NCI-H1436 (cell line): Measurements from ENCODE around the gene ZSWIM5.
A peak's percentile ranks its signal among the peaks of the same experiment; 100 is the strongest.
"Not testable (repeated sequence)": the region's sequence is repeated elsewhere in the genome, so short reads cannot be mapped to it uniquely, and the experiment has no call there.

Source experiments
- DNase-seq: peaks from one replicate; lab custom pipeline; 2025; lab: John Stamatoyannopoulos, UW

ZSWIM5 gene

GRCh38 chr1:45205910-45206721 is at the start of gene ZSWIM5:
Gene ZSWIM5, minus strand, starts transcription at chr1:45206605. Its CDS starts 255 bp downstream, at chr1:45206350.
- DNase-seq = peak; percentile 30

- no peak for DNase-seq
Observed at GRCh38 chr1:45254490-45254889, 48.1 kb upstream of the ZSWIM5 start.

- no peak for DNase-seq
Observed at GRCh38 chr1:45250544-45250943, 44.1 kb upstream of the ZSWIM5 start.

GRCh38 chr1:45248004-45248403 is 41.6 kb upstream of the ZSWIM5 start:
- DNase-seq = not testable (repeated sequence)

GRCh38 chr1:45246760-45247159 is 40.4 kb upstream of the ZSWIM5 start:
- DNase-seq = no peak

- not testable (repeated sequence) for DNase-seq
Observed at GRCh38 chr1:45246359-45246758, 40.0 kb upstream of the ZSWIM5 start.

- DNase-seq = no peak
Observed at GRCh38 chr1:45244660-45245059, 38.3 kb upstream of the ZSWIM5 start.

GRCh38 chr1:45243476-45244343 is 37.3 kb upstream of the ZSWIM5 start:
- DNase-seq = no peak

- no peak for DNase-seq
Observed at GRCh38 chr1:45238846-45239245, 32.4 kb upstream of the ZSWIM5 start.

GRCh38 chr1:45236136-45236535 is 29.7 kb upstream of the ZSWIM5 start:
- DNase-seq = no peak

- DNase-seq = no peak
Observed at GRCh38 chr1:45230537-45230936, 24.1 kb upstream of the ZSWIM5 start.

GRCh38 chr1:45225598-45225997 is 19.2 kb upstream of the ZSWIM5 start:
- no peak for DNase-seq

GRCh38 chr1:45223710-45224109 is 17.3 kb upstream of the ZSWIM5 start:
- DNase-seq = not testable (repeated sequence)

- DNase-seq = no peak
Observed at GRCh38 chr1:45221716-45222115, 15.3 kb upstream of the ZSWIM5 start.

- DNase-seq = no peak
Observed at GRCh38 chr1:45216861-45217260, 10.5 kb upstream of the ZSWIM5 start.

GRCh38 chr1:45216200-45216541 is 9.8 kb upstream of the ZSWIM5 start:
- DNase-seq = no peak

GRCh38 chr1:45215485-45216199 is 9.2 kb upstream of the ZSWIM5 start:
- DNase-seq = no peak

- no peak for DNase-seq
Observed at GRCh38 chr1:45213892-45214291, 7.5 kb upstream of the ZSWIM5 start.

GRCh38 chr1:45211076-45211475 is 4.7 kb upstream of the ZSWIM5 start:
- no peak for DNase-seq

- no peak for DNase-seq
Observed at GRCh38 chr1:45206808-45207623, 611 bp upstream of the ZSWIM5 start.
